ENCODE results near the gene CDHR1.

GRCh38 chr10:84232376-84232775, 38.0 kb downstream of the CDHR1 start:
- TF ChIP-seq CTCF (IDR thresholded peaks at IDR 0.05; ENCODE audit: poor library complexity, severe bottlenecking) (no peak), EZH2 (IDR thresholded peaks at IDR 0.05; ENCODE audit: borderline replicate concordance, insufficient read depth, low read length, poor library complexity, severe bottlenecking) (no peak), EP300 (conservative IDR thresholded peaks at IDR 0.05; ENCODE audit: poor library complexity, severe bottlenecking) (no peak), SMC3 (conservative IDR thresholded peaks at IDR 0.05; ENCODE audit: poor library complexity) (no peak)
